Measurements from ENCODE around the gene ATXN3.
"Not testable (repeated sequence)": the region's sequence is repeated elsewhere in the genome, so short reads cannot be mapped to it uniquely, and the experiment has no call there.

Gene ATXN3

GRCh38 chr14:92088494-92088893 lies 17.9 kb downstream of the ATXN3 start:
- Histone ChIP-seq H3K27ac (ENCODE audit: low read depth, low read length) (no peak overlapping the region), H3K4me1 (ENCODE audit: control insufficient read depth in 1 of 2, insufficient read depth in 2 of 2, low read length in 2 of 2) (no peaks in the 10 kb centered on the region), H3K27me3 (ENCODE audit: control insufficient read depth in 1 of 2, insufficient read depth in 2 of 2, low read length in 2 of 2) (no peaks in the 10 kb centered on the region), H3K9ac (ENCODE audit: low read depth in 1 of 2, low read length in 2 of 2) (no peak overlapping the region), H3K9me3 (ENCODE audit: control insufficient read depth in 1 of 2, low read length in 2 of 2) (no peaks in the 10 kb centered on the region), H3K4me3 (ENCODE audit: low read depth in 1 of 2, low read length in 2 of 2) (no peak overlapping the region), H3K36me3 (ENCODE audit: control insufficient read depth in 1 of 2, insufficient read depth in 2 of 2, low read length in 2 of 2) (peaks cover 7 to 37% of the 10 kb centered on the region in 2 donors)

GRCh38 chr14:92074555-92074954 lies 31.8 kb downstream of the ATXN3 start:
- H3K27me3 ChIP-seq (ENCODE audit: control insufficient read depth in 1 of 2, insufficient read depth in 2 of 2, low read length in 2 of 2): no peaks in the 10 kb centered on the region
- peaks cover 0 to 35% of the 10 kb centered on the region in 2 donors for H3K36me3 ChIP-seq (ENCODE audit: control insufficient read depth in 1 of 2, insufficient read depth in 2 of 2, low read length in 2 of 2)
- no peaks in the 10 kb centered on the region for H3K9me3 ChIP-seq (ENCODE audit: control insufficient read depth in 1 of 2, low read length in 2 of 2)
- H3K4me3 ChIP-seq (ENCODE audit: low read depth in 1 of 2, low read length in 2 of 2): no peak overlapping the region
- no peak overlapping the region for H3K27ac ChIP-seq (ENCODE audit: low read depth, low read length)
- no peak overlapping the region for H3K9ac ChIP-seq (ENCODE audit: low read depth in 1 of 2, low read length in 2 of 2)
- H3K4me1 ChIP-seq (ENCODE audit: control insufficient read depth in 1 of 2, insufficient read depth in 2 of 2, low read length in 2 of 2): no peaks in the 10 kb centered on the region

GRCh38 chr14:92058006-92058917 lies 48.1 kb downstream of the ATXN3 start:
- no peaks in the 10 kb centered on the region for H3K4me1 ChIP-seq (ENCODE audit: control insufficient read depth in 1 of 2, insufficient read depth in 2 of 2, low read length in 2 of 2)
- no peak overlapping the region for H3K27ac ChIP-seq (ENCODE audit: low read depth, low read length)
- H3K27me3 ChIP-seq (ENCODE audit: control insufficient read depth in 1 of 2, insufficient read depth in 2 of 2, low read length in 2 of 2): no peaks in the 10 kb centered on the region
- H3K36me3 ChIP-seq (ENCODE audit: control insufficient read depth in 1 of 2, insufficient read depth in 2 of 2, low read length in 2 of 2): peaks cover 0 to 2% of the 10 kb centered on the region in 2 donors
- no peak overlapping the region for H3K9ac ChIP-seq (ENCODE audit: low read depth in 1 of 2, low read length in 2 of 2)
- no peaks in the 10 kb centered on the region for H3K9me3 ChIP-seq (ENCODE audit: control insufficient read depth in 1 of 2, low read length in 2 of 2)
- H3K4me3 ChIP-seq (ENCODE audit: low read depth in 1 of 2, low read length in 2 of 2): no peak overlapping the region

- no peaks in the 10 kb centered on the region for H3K4me1 ChIP-seq (ENCODE audit: control insufficient read depth in 1 of 2, insufficient read depth in 2 of 2, low read length in 2 of 2)
- H3K9me3 ChIP-seq (ENCODE audit: control insufficient read depth in 1 of 2, low read length in 2 of 2): peaks cover 5 to 9% of the 10 kb centered on the region in 2 donors
- H3K4me3 ChIP-seq (ENCODE audit: low read depth in 1 of 2, low read length in 2 of 2): no peak overlapping the region
- H3K27me3 ChIP-seq (ENCODE audit: control insufficient read depth in 1 of 2, insufficient read depth in 2 of 2, low read length in 2 of 2): no peaks in the 10 kb centered on the region
- no peak overlapping the region for H3K27ac ChIP-seq (ENCODE audit: low read depth, low read length)
- no peaks in the 10 kb centered on the region for H3K36me3 ChIP-seq (ENCODE audit: control insufficient read depth in 1 of 2, insufficient read depth in 2 of 2, low read length in 2 of 2)
- no peak overlapping the region for H3K9ac ChIP-seq (ENCODE audit: low read depth in 1 of 2, low read length in 2 of 2)
Measured at GRCh38 chr14:92049781-92050180, 56.6 kb downstream of the ATXN3 start.

- H3K4me3 ChIP-seq (ENCODE audit: low read depth in 1 of 2, low read length in 2 of 2); H3K27me3 ChIP-seq (ENCODE audit: control insufficient read depth in 1 of 2, insufficient read depth in 2 of 2, low read length in 2 of 2); H3K36me3 ChIP-seq (ENCODE audit: control insufficient read depth in 1 of 2, insufficient read depth in 2 of 2, low read length in 2 of 2); H3K9ac ChIP-seq (ENCODE audit: low read depth in 1 of 2, low read length in 2 of 2); H3K9me3 ChIP-seq (ENCODE audit: control insufficient read depth in 1 of 2, low read length in 2 of 2); H3K4me1 ChIP-seq (ENCODE audit: control insufficient read depth in 1 of 2, insufficient read depth in 2 of 2, low read length in 2 of 2); H3K27ac ChIP-seq (ENCODE audit: low read depth, low read length): not testable (repeated sequence)
Measured at GRCh38 chr14:92049221-92049620, 57.2 kb downstream of the ATXN3 start.

GRCh38 chr14:92045904-92046303 lies 60.5 kb downstream of the ATXN3 start:
- not testable (repeated sequence) for H3K27me3 ChIP-seq (ENCODE audit: control insufficient read depth in 1 of 2, insufficient read depth in 2 of 2, low read length in 2 of 2); H3K9ac ChIP-seq (ENCODE audit: low read depth in 1 of 2, low read length in 2 of 2); H3K9me3 ChIP-seq (ENCODE audit: control insufficient read depth in 1 of 2, low read length in 2 of 2); H3K36me3 ChIP-seq (ENCODE audit: control insufficient read depth in 1 of 2, insufficient read depth in 2 of 2, low read length in 2 of 2); H3K4me3 ChIP-seq (ENCODE audit: low read depth in 1 of 2, low read length in 2 of 2); H3K27ac ChIP-seq (ENCODE audit: low read depth, low read length); H3K4me1 ChIP-seq (ENCODE audit: control insufficient read depth in 1 of 2, insufficient read depth in 2 of 2, low read length in 2 of 2)

- not testable (repeated sequence) for H3K27ac ChIP-seq (ENCODE audit: low read depth, low read length)
Measured at GRCh38 chr14:92041766-92042165, 64.6 kb downstream of the ATXN3 start.

GRCh38 chr14:92041203-92041602 lies 65.2 kb downstream of the ATXN3 start:
- no peak overlapping the region for H3K9ac ChIP-seq (ENCODE audit: low read depth in 1 of 2, low read length in 2 of 2)
- no peaks in the 10 kb centered on the region for H3K27me3 ChIP-seq (ENCODE audit: control insufficient read depth in 1 of 2, insufficient read depth in 2 of 2, low read length in 2 of 2)
- H3K27ac ChIP-seq (ENCODE audit: low read depth, low read length): no peak overlapping the region
- peaks cover 5 to 24% of the 10 kb centered on the region in 2 donors for H3K4me1 ChIP-seq (ENCODE audit: control insufficient read depth in 1 of 2, insufficient read depth in 2 of 2, low read length in 2 of 2)
- peak overlapping the region in 1 of 2 donors; percentile 92 for H3K4me3 ChIP-seq (ENCODE audit: low read depth in 1 of 2, low read length in 2 of 2)
- peaks cover 5 to 7% of the 10 kb centered on the region in 2 donors for H3K9me3 ChIP-seq (ENCODE audit: control insufficient read depth in 1 of 2, low read length in 2 of 2)
- no peaks in the 10 kb centered on the region for H3K36me3 ChIP-seq (ENCODE audit: control insufficient read depth in 1 of 2, insufficient read depth in 2 of 2, low read length in 2 of 2)

More at GRCh38 chr14:92041766-92042165, 64.6 kb downstream of the ATXN3 start:
- H3K4me3 ChIP-seq (ENCODE audit: low read depth in 1 of 2, low read length in 2 of 2); H3K36me3 ChIP-seq (ENCODE audit: control insufficient read depth in 1 of 2, insufficient read depth in 2 of 2, low read length in 2 of 2); H3K9ac ChIP-seq (ENCODE audit: low read depth in 1 of 2, low read length in 2 of 2); H3K9me3 ChIP-seq (ENCODE audit: control insufficient read depth in 1 of 2, low read length in 2 of 2); H3K27me3 ChIP-seq (ENCODE audit: control insufficient read depth in 1 of 2, insufficient read depth in 2 of 2, low read length in 2 of 2): not testable (repeated sequence)
- H3K4me1 ChIP-seq (ENCODE audit: control insufficient read depth in 1 of 2, insufficient read depth in 2 of 2, low read length in 2 of 2): peaks cover 5 to 24% of the 10 kb centered on the region in 2 donors

GRCh38 chr14:92040431-92041051 lies 65.8 kb downstream of the ATXN3 start:
- Histone ChIP-seq H3K9me3 (ENCODE audit: control insufficient read depth in 1 of 2, low read length in 2 of 2) (peaks cover 0 to under 1% of the 10 kb centered on the region in 2 donors), H3K4me3 (ENCODE audit: low read depth in 1 of 2, low read length in 2 of 2) (peak overlapping the region; percentile 92 to 96), H3K4me1 (ENCODE audit: control insufficient read depth in 1 of 2, insufficient read depth in 2 of 2, low read length in 2 of 2) (peaks cover 5 to 24% of the 10 kb centered on the region in 2 donors), H3K9ac (ENCODE audit: low read depth in 1 of 2, low read length in 2 of 2) (peak overlapping the region; percentile 99 to 100), H3K27me3 (ENCODE audit: control insufficient read depth in 1 of 2, insufficient read depth in 2 of 2, low read length in 2 of 2) (no peaks in the 10 kb centered on the region), H3K36me3 (ENCODE audit: control insufficient read depth in 1 of 2, insufficient read depth in 2 of 2, low read length in 2 of 2) (no peaks in the 10 kb centered on the region), H3K27ac (ENCODE audit: low read depth, low read length) (peak overlapping the region; percentile 92)

GRCh38 chr14:92039719-92040430 lies 66.5 kb downstream of the ATXN3 start, which contains the start of gene TRIP11:
Gene TRIP11 (minus strand): TSS chr14:92040059. CDS start chr14:92039685, 374 bp downstream.
- peaks cover 5 to 24% of the 10 kb centered on the region in 2 donors for H3K4me1 ChIP-seq (ENCODE audit: control insufficient read depth in 1 of 2, insufficient read depth in 2 of 2, low read length in 2 of 2)
- peak within 1 kb of the TSS; percentile 92 to 96 for H3K4me3 ChIP-seq (ENCODE audit: low read depth in 1 of 2, low read length in 2 of 2)
- peak within 1 kb of the TSS; percentile 99 to 100 for H3K9ac ChIP-seq (ENCODE audit: low read depth in 1 of 2, low read length in 2 of 2)
- H3K36me3 ChIP-seq (ENCODE audit: control insufficient read depth in 1 of 2, insufficient read depth in 2 of 2, low read length in 2 of 2): no peaks in the 10 kb centered on the region
- peak within 1 kb of the TSS; percentile 92 for H3K27ac ChIP-seq (ENCODE audit: low read depth, low read length)
- no peaks in the 10 kb centered on the region for H3K27me3 ChIP-seq (ENCODE audit: control insufficient read depth in 1 of 2, insufficient read depth in 2 of 2, low read length in 2 of 2)
- no peaks in the 10 kb centered on the region for H3K9me3 ChIP-seq (ENCODE audit: control insufficient read depth in 1 of 2, low read length in 2 of 2)

Data from duodenal mucosa (tissue), 2 donors.